ENCODE measurements around the gene CXCL12.

- TF ChIP-seq ARNTL (CRISPR knock-in tag; IDR thresholded peaks at IDR 0.05; ENCODE audit: borderline replicate concordance, low read depth) (no peak), OSR1 (CRISPR knock-in tag; IDR thresholded peaks at IDR 0.05) (no peak), SNAI2 (CRISPR knock-in tag; IDR thresholded peaks at IDR 0.05) (no peak), RARB (CRISPR knock-in tag; IDR thresholded peaks at IDR 0.05) (no peak), TOX (CRISPR knock-in tag; IDR thresholded peaks at IDR 0.05; ENCODE audit: borderline replicate concordance) (no peak), PATZ1 (CRISPR knock-in tag; IDR thresholded peaks at IDR 0.05; ENCODE audit: borderline replicate concordance) (no peak), ZFP3 (CRISPR knock-in tag; IDR thresholded peaks at IDR 0.05) (no peak), BACH2 (CRISPR knock-in tag; IDR thresholded peaks at IDR 0.05; ENCODE audit: borderline replicate concordance) (no peak), ZNF70 (CRISPR knock-in tag; IDR thresholded peaks at IDR 0.05) (no peak)
- TF ChIP-seq, protein P1, sequence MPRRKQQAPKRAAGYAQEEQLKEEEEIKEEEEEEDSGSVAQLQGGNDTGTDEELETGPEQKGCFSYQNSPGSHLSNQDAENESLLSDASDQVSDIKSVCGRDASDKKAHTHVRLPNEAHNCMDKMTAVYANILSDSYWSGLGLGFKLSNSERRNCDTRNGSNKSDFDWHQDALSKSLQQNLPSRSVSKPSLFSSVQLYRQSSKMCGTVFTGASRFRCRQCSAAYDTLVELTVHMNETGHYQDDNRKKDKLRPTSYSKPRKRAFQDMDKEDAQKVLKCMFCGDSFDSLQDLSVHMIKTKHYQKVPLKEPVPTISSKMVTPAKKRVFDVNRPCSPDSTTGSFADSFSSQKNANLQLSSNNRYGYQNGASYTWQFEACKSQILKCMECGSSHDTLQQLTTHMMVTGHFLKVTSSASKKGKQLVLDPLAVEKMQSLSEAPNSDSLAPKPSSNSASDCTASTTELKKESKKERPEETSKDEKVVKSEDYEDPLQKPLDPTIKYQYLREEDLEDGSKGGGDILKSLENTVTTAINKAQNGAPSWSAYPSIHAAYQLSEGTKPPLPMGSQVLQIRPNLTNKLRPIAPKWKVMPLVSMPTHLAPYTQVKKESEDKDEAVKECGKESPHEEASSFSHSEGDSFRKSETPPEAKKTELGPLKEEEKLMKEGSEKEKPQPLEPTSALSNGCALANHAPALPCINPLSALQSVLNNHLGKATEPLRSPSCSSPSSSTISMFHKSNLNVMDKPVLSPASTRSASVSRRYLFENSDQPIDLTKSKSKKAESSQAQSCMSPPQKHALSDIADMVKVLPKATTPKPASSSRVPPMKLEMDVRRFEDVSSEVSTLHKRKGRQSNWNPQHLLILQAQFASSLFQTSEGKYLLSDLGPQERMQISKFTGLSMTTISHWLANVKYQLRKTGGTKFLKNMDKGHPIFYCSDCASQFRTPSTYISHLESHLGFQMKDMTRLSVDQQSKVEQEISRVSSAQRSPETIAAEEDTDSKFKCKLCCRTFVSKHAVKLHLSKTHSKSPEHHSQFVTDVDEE (CRISPR knock-in tag; IDR thresholded peaks at IDR 0.05) = no peak
- TF ChIP-seq, protein P2, sequence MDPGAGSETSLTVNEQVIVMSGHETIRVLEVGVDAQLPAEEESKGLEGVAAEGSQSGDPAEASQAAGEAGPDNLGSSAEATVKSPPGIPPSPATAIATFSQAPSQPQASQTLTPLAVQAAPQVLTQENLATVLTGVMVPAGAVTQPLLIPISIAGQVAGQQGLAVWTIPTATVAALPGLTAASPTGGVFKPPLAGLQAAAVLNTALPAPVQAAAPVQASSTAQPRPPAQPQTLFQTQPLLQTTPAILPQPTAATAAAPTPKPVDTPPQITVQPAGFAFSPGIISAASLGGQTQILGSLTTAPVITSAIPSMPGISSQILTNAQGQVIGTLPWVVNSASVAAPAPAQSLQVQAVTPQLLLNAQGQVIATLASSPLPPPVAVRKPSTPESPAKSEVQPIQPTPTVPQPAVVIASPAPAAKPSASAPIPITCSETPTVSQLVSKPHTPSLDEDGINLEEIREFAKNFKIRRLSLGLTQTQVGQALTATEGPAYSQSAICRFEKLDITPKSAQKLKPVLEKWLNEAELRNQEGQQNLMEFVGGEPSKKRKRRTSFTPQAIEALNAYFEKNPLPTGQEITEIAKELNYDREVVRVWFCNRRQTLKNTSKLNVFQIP (CRISPR knock-in tag; IDR thresholded peaks at IDR 0.05; ENCODE audit: borderline replicate concordance, low read depth) = no peak
Measured at GRCh38 chr10:44353128-44353390, 31.8 kb downstream of the CXCL12 start.
